DOHH2 (cell line): ENCODE measurements around the gene MSX1.

Experiments used
- H3F3A ChIP-seq: fragments of 200-600 bp; sonication (generic), shearing (Covaris generic); 2 replicates; pipeline ENCODE4 v1.6.0; 2016; ENCODE audit warnings: antibody characterized with exemption, mild to moderate bottlenecking; ENCODE audit not compliant: control insufficient read depth, insufficient read depth
- H3K27ac ChIP-seq: fragments of 200-600 bp; sonication (generic); 2 replicates; pipeline ENCODE4 v1.5.1; 2014; ENCODE audit warnings: low read depth, mild to moderate bottlenecking, low read length, moderate library complexity
- H3K27me3 ChIP-seq: fragments of 200-600 bp; sonication (generic); 2 replicates; pipeline ENCODE4 v1.6.1; 2014; ENCODE audit warnings: mild to moderate bottlenecking, low read length, mixed read lengths; ENCODE audit not compliant: control insufficient read depth
- H3K36me3 ChIP-seq: fragments of 200-600 bp; sonication (generic); 2 replicates; pipeline ENCODE4 v1.6.1; 2014; ENCODE audit warnings: mild to moderate bottlenecking, low read length, moderate library complexity, mixed read lengths; ENCODE audit not compliant: control insufficient read depth
- H3K4me1 ChIP-seq: fragments of 200-600 bp; sonication (generic); 2 replicates; pipeline ENCODE4 v1.6.1; 2014; ENCODE audit warnings: mild to moderate bottlenecking, low read length, mixed read lengths; ENCODE audit not compliant: control insufficient read depth
- H3K4me2 ChIP-seq: fragments of 200-600 bp; sonication (generic); 2 replicates; pipeline ENCODE4 v1.6.0; 2014; ENCODE audit warnings: mild to moderate bottlenecking, low read length, moderate library complexity
- H3K4me3 ChIP-seq: fragments of 200-600 bp; sonication (generic); 2 replicates; pipeline ENCODE4 v1.5.1; 2014; ENCODE audit warnings: mild to moderate bottlenecking, low read length, mixed read lengths
- H3K79me2 ChIP-seq: fragments of 200-600 bp; sonication (generic); 2 replicates; pipeline ENCODE4 v1.6.1; 2014; ENCODE audit warnings: mild to moderate bottlenecking, low read length, mixed read lengths; ENCODE audit not compliant: control insufficient read depth
- H3K9me2 ChIP-seq: fragments of 200-600 bp; sonication (generic); replicated peaks from 2 replicates; pipeline ENCODE4 v1.6.1; 2014; ENCODE audit warnings: mild to moderate bottlenecking, low read length, mixed read lengths; ENCODE audit not compliant: control insufficient read depth
- H3K9me3 ChIP-seq: fragments of 200-600 bp; sonication (generic); 2 replicates; pipeline ENCODE4 v1.6.1; 2014; ENCODE audit warnings: antibody characterized with exemption, low read length, mixed read lengths; ENCODE audit not compliant: control insufficient read depth, insufficient read depth
- H4K20me1 ChIP-seq: fragments of 200-600 bp; sonication (generic); 2 replicates; pipeline ENCODE4 v1.6.0; 2014; ENCODE audit warnings: low read depth, mild to moderate bottlenecking, antibody characterized with exemption, low read length, moderate library complexity; ENCODE audit not compliant: control insufficient read depth, insufficient read depth
- EZH2phosphoT487 ChIP-seq: fragments of 200-600 bp; sonication (generic); IDR thresholded peaks from 2 replicates; pipeline ENCODE4 v1.6.1; 2017; ENCODE audit warnings: borderline replicate concordance, mild to moderate bottlenecking, antibody characterized with exemption, low read length, moderate library complexity, mixed read lengths
- TF ChIP-seq, protein P1 (sequence below): fragments of 200-600 bp; sonication (generic); IDR thresholded peaks from one replicate; pipeline ENCODE4 v1.5.1; 2014; ENCODE audit warnings: antibody characterized with exemption, mild to moderate bottlenecking, low read depth, low read length; ENCODE audit not compliant: poor library complexity, severe bottlenecking

The MSX1 gene

DNA sequence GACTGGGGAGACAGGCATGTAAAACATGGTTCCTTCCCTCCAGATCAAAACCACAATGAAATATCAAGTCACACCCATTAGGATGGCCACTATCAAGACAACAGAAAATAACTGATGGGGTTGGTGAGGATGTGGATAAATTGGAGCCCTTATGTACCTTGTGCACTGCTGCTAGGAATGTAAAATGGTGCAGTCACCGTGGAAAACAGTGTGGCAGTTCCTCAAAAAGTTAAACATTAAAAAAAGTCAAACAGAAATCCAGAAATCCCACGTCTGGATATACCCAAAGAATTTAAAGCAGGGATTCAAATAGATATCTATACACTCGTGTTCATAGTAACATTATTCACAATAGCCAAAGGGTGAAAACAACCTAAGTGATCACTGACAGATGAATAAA is 35.2 kb upstream of the MSX1 start:
- Histone ChIP-seq H3K4me1 (no peaks in the 10 kb centered on the region), H3K79me2 (no peaks in the 10 kb centered on the region), H3K9me3 (no peaks in the 10 kb centered on the region), H3K27ac (no peak overlapping the region), H4K20me1 (no peaks in the 10 kb centered on the region), H3K9me2 (no peaks in the 10 kb centered on the region), H3F3A (no peaks in the 10 kb centered on the region), H3K4me3 (no peak overlapping the region), H3K27me3 (peaks cover 8% of the 10 kb centered on the region; the same call in 1 of the 2 replicates), H3K36me3 (no peaks in the 10 kb centered on the region), H3K4me2 (no peak overlapping the region)
- TF ChIP-seq, protein P1, sequence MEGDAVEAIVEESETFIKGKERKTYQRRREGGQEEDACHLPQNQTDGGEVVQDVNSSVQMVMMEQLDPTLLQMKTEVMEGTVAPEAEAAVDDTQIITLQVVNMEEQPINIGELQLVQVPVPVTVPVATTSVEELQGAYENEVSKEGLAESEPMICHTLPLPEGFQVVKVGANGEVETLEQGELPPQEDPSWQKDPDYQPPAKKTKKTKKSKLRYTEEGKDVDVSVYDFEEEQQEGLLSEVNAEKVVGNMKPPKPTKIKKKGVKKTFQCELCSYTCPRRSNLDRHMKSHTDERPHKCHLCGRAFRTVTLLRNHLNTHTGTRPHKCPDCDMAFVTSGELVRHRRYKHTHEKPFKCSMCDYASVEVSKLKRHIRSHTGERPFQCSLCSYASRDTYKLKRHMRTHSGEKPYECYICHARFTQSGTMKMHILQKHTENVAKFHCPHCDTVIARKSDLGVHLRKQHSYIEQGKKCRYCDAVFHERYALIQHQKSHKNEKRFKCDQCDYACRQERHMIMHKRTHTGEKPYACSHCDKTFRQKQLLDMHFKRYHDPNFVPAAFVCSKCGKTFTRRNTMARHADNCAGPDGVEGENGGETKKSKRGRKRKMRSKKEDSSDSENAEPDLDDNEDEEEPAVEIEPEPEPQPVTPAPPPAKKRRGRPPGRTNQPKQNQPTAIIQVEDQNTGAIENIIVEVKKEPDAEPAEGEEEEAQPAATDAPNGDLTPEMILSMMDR: no peak
- no peak for TF ChIP-seq EZH2phosphoT487

DNA sequence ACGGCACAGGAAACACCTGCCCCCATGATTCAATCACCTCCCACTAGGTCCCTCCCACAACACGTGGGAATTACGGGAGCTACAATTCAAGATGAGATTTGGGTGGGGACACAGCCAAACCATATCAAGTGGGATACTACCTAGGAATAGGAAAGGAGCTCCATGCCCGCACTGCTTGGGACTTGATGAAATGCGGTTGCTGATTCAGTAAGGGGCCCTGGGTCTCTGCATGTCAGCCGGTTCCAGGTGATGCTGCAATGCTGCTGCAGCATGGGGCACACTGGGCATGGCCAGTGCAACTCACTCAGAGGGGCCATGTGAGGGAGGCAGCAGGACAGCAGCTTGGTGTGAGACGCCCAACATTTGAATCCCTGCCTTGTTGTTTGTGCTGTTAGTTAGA is 34.0 kb upstream of the MSX1 start:
- Histone ChIP-seq H3K36me3 (no peaks in the 10 kb centered on the region), H4K20me1 (no peaks in the 10 kb centered on the region), H3K9me3 (no peaks in the 10 kb centered on the region), H3K79me2 (no peaks in the 10 kb centered on the region), H3K27ac (no peak overlapping the region), H3F3A (no peaks in the 10 kb centered on the region), H3K4me3 (no peak overlapping the region), H3K4me2 (no peak overlapping the region), H3K9me2 (no peaks in the 10 kb centered on the region), H3K4me1 (no peaks in the 10 kb centered on the region), H3K27me3 (peaks cover 11% of the 10 kb centered on the region; the same call in 1 of the 2 replicates)
- TF ChIP-seq, protein P1: no peak
- no peak for TF ChIP-seq EZH2phosphoT487

DNA sequence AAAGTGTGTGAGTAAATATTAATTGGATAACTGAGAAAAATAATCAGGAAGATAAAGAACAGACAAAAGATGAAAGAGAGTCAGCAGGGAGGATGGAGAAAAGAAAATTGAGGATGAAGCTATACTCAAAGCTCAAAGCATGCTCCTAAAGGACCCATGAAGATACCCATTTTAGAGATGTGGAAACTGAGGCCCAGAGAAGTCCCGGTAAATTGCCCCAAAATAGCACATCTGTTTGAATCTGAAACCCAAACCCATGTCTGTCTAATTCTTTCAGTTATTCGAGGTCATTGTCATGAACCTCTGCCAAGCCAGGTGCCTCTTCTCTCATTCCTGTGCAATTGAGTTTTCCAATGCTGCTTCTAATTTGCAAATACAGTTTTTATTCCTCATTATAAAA is 29.6 kb upstream of the MSX1 start:
- Histone ChIP-seq H4K20me1 (no peaks in the 10 kb centered on the region), H3K9me2 (no peaks in the 10 kb centered on the region), H3K4me3 (no peak overlapping the region), H3K36me3 (no peaks in the 10 kb centered on the region), H3K27me3 (peaks cover 11% of the 10 kb centered on the region; the same call in 1 of the 2 replicates), H3K4me2 (no peak overlapping the region), H3F3A (no peaks in the 10 kb centered on the region), H3K4me1 (no peaks in the 10 kb centered on the region), H3K9me3 (no peaks in the 10 kb centered on the region), H3K27ac (no peak overlapping the region), H3K79me2 (no peaks in the 10 kb centered on the region)
- TF ChIP-seq, protein P1: no peak
- no peak for TF ChIP-seq EZH2phosphoT487
